Endometrial microvascular endothelial cells (primary cell): Measurements from ENCODE around the gene FAM187B. TPM values are rescaled to one million over a fixed set of nuclear protein-coding genes. Genes with fewer than 3 reads are reported as not detected.

Source experiments
- in situ Hi-C: cut with HindIII; loops from 2 replicates; pipeline ENCODE4 v1.10.0; 2017; ENCODE audit warnings: low sequenced_read_pairs, low pct_unique_long_range_greater_than_20kb; ENCODE audit errors: inconsistent ontology term
- total RNA-seq: library from RNA; depleted of rRNA; stranded (reverse); fragments of >200 nt; gene quantifications from one replicate; pipeline ENCODE4 v1.2.3, GENCODE V29; 2015; ENCODE audit errors: inconsistent ontology term

Gene FAM187B
- total RNA-seq, 1 donor from 2014 or later, result not detected

GRCh38 chr19:35264268-35265125 is 36.0 kb upstream of the FAM187B start:
- in situ Hi-C loops, result no loop called here

DNA sequence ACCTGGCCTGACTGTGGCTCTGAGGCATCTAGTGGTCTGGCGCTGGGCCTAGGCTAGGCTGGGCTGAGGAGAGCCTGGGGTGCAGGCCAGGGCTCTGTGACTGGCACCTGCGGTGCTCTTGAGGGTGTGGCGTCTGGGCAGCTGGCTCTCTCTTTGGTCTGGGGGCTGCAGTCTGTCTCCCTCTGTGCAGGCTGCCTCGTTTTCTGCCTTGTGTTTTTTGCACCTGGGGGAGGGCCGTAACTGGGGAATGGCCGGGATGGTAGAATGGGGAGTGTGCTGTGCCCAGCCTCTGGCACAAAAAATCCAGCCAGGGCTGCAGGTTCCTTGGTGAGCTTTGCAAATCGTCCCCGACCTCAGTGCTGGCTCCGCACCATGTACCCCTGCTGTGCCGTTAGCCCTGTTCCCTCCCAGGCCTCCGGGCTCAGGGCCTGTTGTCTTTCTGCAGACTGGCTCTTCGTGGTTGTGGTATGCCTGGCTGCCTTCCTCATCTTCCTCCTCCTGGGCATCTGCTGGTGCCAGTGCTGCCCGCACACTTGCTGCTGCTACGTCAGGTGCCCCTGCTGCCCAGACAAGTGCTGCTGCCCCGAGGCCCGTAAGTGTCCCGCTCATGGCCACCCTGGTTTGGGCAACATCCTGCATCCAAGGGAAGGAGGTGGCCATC is 33.7 kb upstream of the FAM187B start:
- in situ Hi-C loops, result no loop called here

GRCh38 chr19:35261356-35262100 is 33.0 kb upstream of the FAM187B start:
- in situ Hi-C loops, result no loop called here

GRCh38 chr19:35260694-35261304 is 32.3 kb upstream of the FAM187B start:
- in situ Hi-C loops, result no loop called here

DNA sequence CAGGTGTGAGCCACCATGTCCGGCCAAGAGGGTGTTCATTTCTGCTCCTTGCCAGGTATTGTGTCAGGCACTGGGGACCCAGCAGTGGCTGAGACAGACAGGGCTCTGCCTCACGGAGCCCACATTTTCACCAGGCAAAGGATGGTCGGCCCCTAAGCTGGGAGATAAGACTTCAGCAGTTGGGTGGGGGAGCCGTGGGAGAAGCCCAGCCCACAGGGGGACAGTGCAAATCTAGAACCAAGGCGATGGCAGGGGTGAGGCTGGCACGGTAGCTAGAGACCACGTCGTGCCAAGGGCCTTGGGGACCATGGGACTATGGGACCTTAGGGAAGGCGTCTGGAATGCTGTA is 28.5 kb upstream of the FAM187B start:
- in situ Hi-C loops, result no loop called here

DNA sequence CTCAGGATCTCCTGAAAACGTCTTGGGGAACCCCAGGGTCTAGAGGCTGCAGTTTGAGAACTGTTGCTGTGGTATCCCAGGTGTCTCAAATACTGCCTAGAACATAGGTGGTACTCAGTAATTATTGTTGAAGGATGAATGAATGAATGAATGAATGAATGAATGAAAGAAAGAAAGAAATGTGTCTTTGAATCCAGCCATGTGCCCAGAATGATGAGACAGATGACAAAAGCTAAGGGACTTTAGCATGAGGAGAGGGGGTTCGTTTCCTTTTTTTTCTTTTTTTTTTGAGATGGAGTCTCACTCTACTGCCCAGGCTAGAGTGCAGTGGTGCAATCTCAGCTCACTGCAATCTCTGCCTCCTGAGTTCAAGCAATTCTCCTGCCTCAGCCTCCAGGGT is 28.0 kb upstream of the FAM187B start:
- in situ Hi-C loops, result no loop called here

- in situ Hi-C loops, result no loop called here
These were observed 26.1 kb upstream of the FAM187B start for GRCh38 chr19:35254341-35255297.

GRCh38 chr19:35253316-35254286 is 25.1 kb upstream of the FAM187B start:
- in situ Hi-C loops, result no loop called here

GRCh38 chr19:35251456-35251855 is 22.9 kb upstream of the FAM187B start:
- in situ Hi-C loops, result no loop called here

DNA sequence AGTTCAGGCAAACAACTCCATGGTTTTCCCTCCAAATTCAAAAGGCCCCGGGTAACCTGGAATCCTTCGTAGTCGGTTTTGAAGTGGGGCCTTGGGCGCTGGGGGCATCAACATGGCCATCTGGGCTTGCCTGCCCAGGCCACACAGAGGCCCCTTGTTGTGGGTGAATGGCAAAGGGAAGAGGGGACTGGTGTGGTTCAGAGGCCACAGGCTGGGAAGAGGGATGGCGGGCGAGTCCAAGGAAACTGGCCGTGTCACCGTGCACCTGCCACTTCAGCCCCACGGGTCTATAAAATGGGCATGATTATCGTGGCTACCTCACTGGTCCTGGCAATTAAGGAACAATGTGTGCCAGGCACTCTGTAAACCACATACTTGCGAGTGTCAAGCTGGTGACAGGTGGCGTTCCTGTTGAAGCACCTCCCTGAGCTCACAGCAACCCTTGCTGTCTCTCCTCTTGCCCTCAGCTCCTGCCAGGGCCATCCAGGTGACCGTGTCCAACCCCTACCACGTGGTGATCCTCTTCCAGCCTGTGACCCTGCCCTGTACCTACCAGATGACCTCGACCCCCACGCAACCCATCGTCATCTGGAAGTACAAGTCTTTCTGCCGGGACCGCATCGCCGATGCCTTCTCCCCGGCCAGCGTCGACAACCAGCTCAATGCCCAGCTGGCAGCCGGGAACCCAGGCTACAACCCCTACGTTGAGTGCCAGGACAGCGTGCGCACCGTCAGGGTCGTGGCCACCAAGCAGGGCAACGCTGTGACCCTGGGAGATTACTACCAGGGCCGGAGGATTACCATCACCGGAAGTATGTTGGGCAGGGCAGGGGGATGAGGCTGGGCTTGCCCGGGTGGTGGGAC is 21.5 kb upstream of the FAM187B start:
- in situ Hi-C loops, result no loop called here

- in situ Hi-C loops, result no loop called here
These were observed 20.8 kb upstream of the FAM187B start for GRCh38 chr19:35249146-35249847.

DNA sequence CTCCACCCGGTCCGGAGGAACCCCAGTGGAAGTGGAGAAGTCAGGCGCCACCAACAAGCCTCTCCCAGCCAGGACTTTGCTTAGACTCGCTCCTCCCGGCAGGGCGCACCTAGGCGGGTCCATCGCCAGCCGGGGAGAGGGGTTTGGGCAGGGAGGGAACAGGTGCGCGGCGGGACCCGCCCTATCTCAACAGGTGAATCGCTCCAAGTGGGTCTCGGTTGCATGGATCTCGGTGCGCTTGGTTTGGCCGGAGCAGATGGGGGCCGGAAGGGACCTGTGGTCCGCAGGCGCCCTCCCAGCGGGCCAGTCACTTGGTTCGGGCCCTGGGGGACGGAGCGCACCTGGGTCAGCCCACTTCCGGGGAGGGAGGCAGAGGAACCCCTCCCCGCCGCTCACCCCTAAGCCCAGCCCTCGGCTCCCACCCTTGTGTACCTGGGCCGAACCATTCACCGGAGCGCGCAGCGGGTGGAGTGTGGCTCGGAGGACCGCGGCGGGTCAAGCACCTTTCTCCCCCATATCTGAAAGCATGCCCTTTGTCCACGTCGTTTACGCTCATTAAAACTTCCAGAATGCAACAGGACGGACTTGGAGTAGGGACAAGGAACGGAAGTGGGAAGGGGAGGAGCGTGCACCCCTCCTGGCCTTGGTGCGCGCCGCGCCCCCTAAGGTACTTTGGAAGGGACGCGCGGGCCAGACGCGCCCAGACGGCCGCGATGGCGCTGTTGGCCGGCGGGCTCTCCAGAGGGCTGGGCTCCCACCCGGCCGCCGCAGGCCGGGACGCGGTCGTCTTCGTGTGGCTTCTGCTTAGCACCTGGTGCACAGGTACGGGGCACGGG is 20.0 kb upstream of the FAM187B start, which contains the start of gene LSR:
LSR (plus strand) TSS at position 693 of the 836 bp plus-strand sequence; CDS start at position 714, 21 bp downstream.
- in situ Hi-C loops, result no loop called here

- in situ Hi-C loops, result no loop called here
These were observed 19.2 kb upstream of the FAM187B start for GRCh38 chr19:35247526-35248309.

DNA sequence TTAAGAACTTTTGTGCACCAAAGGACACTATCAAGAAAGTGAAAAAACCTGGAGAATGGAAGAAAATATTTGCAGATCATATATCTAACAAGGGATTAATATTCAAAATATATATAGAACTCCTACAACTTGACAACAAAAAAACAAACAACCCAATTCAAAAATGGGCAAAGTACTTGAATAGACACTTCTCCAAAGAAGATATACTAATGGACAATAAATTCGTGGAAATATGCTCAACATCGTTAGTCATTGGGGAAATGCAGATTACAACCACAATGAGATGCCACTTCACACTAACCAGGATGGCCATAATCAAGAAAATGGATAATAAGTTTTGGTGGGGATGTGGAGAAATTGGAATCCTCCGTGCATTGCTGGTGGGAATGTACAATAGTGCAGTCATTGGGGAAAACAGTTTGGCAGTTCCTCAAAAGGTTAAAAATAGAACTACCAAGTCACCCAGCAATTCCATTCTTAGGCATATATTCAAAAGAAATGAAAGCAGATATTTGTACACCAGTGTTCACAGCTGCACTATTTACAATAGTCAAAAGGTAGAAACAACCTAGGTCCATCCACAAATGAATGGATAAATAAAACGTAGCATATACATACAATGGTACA is 18.0 kb upstream of the FAM187B start:
- in situ Hi-C loops, result no loop called here
